H1 (cell line): ENCODE data around the gene TAF8. TPM values are rescaled to one million over a fixed set of nuclear protein-coding genes. Genes with fewer than 3 reads are reported as not detected.
A peak's percentile ranks its signal among the peaks of the same experiment; 100 is the strongest.

Experiments
- CTCF ChIA-PET: fragments of 300-600 bp; sonication (Branson Sonifier 250); formaldehyde crosslinking; loops from one replicate; lab custom pipeline; 2021; ENCODE audit not compliant: partially characterized antibody; lab: Charles Lee
- POLR2A ChIA-PET: fragments of 300-600 bp; sonication (Branson Sonifier 250); formaldehyde crosslinking; loops from one replicate; lab custom pipeline; 2021; ENCODE audit warnings: inconsistent platforms; ENCODE audit not compliant: partially characterized antibody; lab: Charles Lee
- DNase-seq, 2 experiments: peaks; one replicate each; pipeline versions ENCODE4 v3.0.0 to v3.0.0-alpha.2; 2010 to 2022; ENCODE audit warnings: low spot score in 2 of 2, low read depth in 1 of 2, mixed read lengths in 1 of 2
- FAIRE-seq: peaks from 2 replicates; lab custom pipeline; 2011; peaks lifted over from hg19 to GRCh38; lab: Jason Lieb, UNC
- H2AFZ ChIP-seq: 2 replicates; pipeline ENCODE4 v1.8.1; 2012; ENCODE audit warnings: low read length, inconsistent platforms
- H2AK5ac ChIP-seq: 2 replicates; pipeline ENCODE4 v1.6.1; 2013; ENCODE audit warnings: low read depth, low read length
- H2BK120ac ChIP-seq: replicated peaks from 2 replicates; pipeline ENCODE3; 2013; ENCODE audit warnings: low read depth, low read length, inconsistent platforms
- H2BK12ac ChIP-seq: 2 replicates; pipeline ENCODE4 v1.6.1; 2013; ENCODE audit warnings: low read depth, low read length
- H2BK15ac ChIP-seq: 2 replicates; pipeline ENCODE4 v1.6.1; 2013; ENCODE audit warnings: low read length
- H2BK20ac ChIP-seq: 2 replicates; pipeline ENCODE4 v1.6.1; 2013; ENCODE audit warnings: low read length
- H2BK5ac ChIP-seq: 2 replicates; pipeline ENCODE4 v1.6.1; 2013; ENCODE audit warnings: low read depth, low read length
- H3K14ac ChIP-seq: 2 replicates; pipeline ENCODE4 v1.6.1; 2013; ENCODE audit warnings: inconsistent platforms; ENCODE audit not compliant: insufficient read length
- H3K18ac ChIP-seq: 2 replicates; pipeline ENCODE4 v1.6.1; 2013; ENCODE audit warnings: low read length; ENCODE audit errors: extremely low read depth
- H3K23ac ChIP-seq: 2 replicates; pipeline ENCODE4 v1.6.1; 2013; ENCODE audit warnings: inconsistent platforms; ENCODE audit not compliant: insufficient read length
- H3K23me2 ChIP-seq: 2 replicates; pipeline ENCODE4 v1.6.1; 2013; ENCODE audit warnings: low read depth, low read length
- H3K27ac ChIP-seq: 2 replicates; pipeline ENCODE4 v1.6.1; 2011; ENCODE audit warnings: low read depth, low read length, inconsistent platforms
- H3K27me3 ChIP-seq, 4 experiments: replicated peaks in 1 of 4; 1 replicate in 1 of 4; 2 replicates in 3 of 4; pipeline versions ENCODE4 v1.6.1 to v1.8.1; 2011 to 2013; ENCODE audit warnings: low read length in 3 of 4, mild to moderate bottlenecking in 3 of 4, inconsistent platforms in 2 of 4, mixed read lengths in 2 of 4, moderate library complexity in 1 of 4; ENCODE audit not compliant: control insufficient read depth in 3 of 4, insufficient read depth in 3 of 4; ENCODE audit errors: extremely low read depth in 1 of 4
- H3K36me3 ChIP-seq, 4 experiments: 2 replicates each; pipeline versions ENCODE4 v1.6.1 to v1.8.1; 2011 to 2013; ENCODE audit warnings: mild to moderate bottlenecking in 4 of 4, low read length in 3 of 4, moderate library complexity in 2 of 4, control low read depth in 1 of 4, inconsistent platforms in 1 of 4; ENCODE audit not compliant: insufficient read depth in 4 of 4, control insufficient read depth in 2 of 4
- H3K4ac ChIP-seq: replicated peaks from 2 replicates; pipeline ENCODE3; 2013; ENCODE audit warnings: low read length, low read depth, mixed read lengths, inconsistent platforms; ENCODE audit not compliant: insufficient read length
- H3K4me1 ChIP-seq, 4 experiments: replicated peaks in 1 of 4; 1 replicate in 1 of 4; 2 replicates in 3 of 4; pipeline versions ENCODE4 v1.6.1 to v1.8.1; 2011 to 2013; ENCODE audit warnings: low read length in 3 of 4, inconsistent platforms in 2 of 4, mixed read lengths in 1 of 4; ENCODE audit not compliant: insufficient read depth in 4 of 4, control insufficient read depth in 3 of 4
- H3K4me2 ChIP-seq, 2 experiments: 2 replicates each; pipeline versions ENCODE4 v1.6.1 to v1.8.1; 2011 to 2013; ENCODE audit warnings: low read depth in 2 of 2, low read length in 2 of 2, control low read depth in 1 of 2, inconsistent platforms in 1 of 2, mild to moderate bottlenecking in 1 of 2; ENCODE audit not compliant: insufficient read depth in 1 of 2
- H3K4me3 ChIP-seq, 4 experiments: fragments of 200-600, 300-600 bp in 1 of 4; sonication (generic), shearing (Covaris generic), sonication (Bioruptor Twin) in 1 of 4; 2 replicates each; pipeline versions ENCODE4 v1.5.1 to v1.8.1; 2011 to 2016; ENCODE audit warnings: low read length in 4 of 4, low read depth in 3 of 4, control low read depth in 2 of 4, inconsistent platforms in 2 of 4, mild to moderate bottlenecking in 2 of 4, mixed read lengths in 1 of 4, moderate library complexity in 1 of 4; ENCODE audit not compliant: insufficient read depth in 2 of 4; ENCODE audit errors: extremely low read depth in 1 of 4
- H3K56ac ChIP-seq: replicated peaks from 2 replicates; pipeline ENCODE3; 2013; ENCODE audit warnings: low read depth, mild to moderate bottlenecking, mixed read lengths, low read length, inconsistent platforms; ENCODE audit not compliant: insufficient read length
- H3K79me1 ChIP-seq: 2 replicates; pipeline ENCODE4 v1.6.1; 2013; ENCODE audit warnings: low read depth, low read length, control low read depth
- H3K79me2 ChIP-seq, 2 experiments: 2 replicates each; pipeline versions ENCODE4 v1.6.1 to v1.8.1; 2012 to 2013; ENCODE audit warnings: low read length in 2 of 2, mild to moderate bottlenecking in 2 of 2, inconsistent platforms in 1 of 2; ENCODE audit not compliant: insufficient read depth in 2 of 2, control insufficient read depth in 1 of 2
- H3K9ac ChIP-seq, 4 experiments: replicated peaks in 1 of 4; 1 replicate in 1 of 4; 2 replicates in 3 of 4; pipeline versions ENCODE4 v1.6.1 to v1.8.1; 2011 to 2013; ENCODE audit warnings: low read depth in 3 of 4, low read length in 3 of 4, control low read depth in 2 of 4, mild to moderate bottlenecking in 2 of 4, moderate library complexity in 2 of 4, inconsistent platforms in 1 of 4; ENCODE audit errors: extremely low read depth in 1 of 4
- H3K9me3 ChIP-seq, 2 experiments: 2 replicates each; pipeline versions ENCODE4 v1.6.1 to v1.8.1; 2012 to 2013; ENCODE audit warnings: mild to moderate bottlenecking in 2 of 2, moderate library complexity in 2 of 2, control low read depth in 1 of 2, inconsistent platforms in 1 of 2, low read depth in 1 of 2, low read length in 1 of 2, mixed read lengths in 1 of 2; ENCODE audit not compliant: insufficient read depth in 2 of 2
- H4K20me1 ChIP-seq, 2 experiments: replicated peaks in 1 of 2; 2 replicates each; pipeline versions ENCODE3 to v1.8.1; 2011 to 2013; ENCODE audit warnings: inconsistent platforms in 2 of 2, low read length in 2 of 2, mild to moderate bottlenecking in 1 of 2; ENCODE audit not compliant: insufficient read depth in 2 of 2, control insufficient read depth in 1 of 2
- H4K5ac ChIP-seq: 2 replicates; pipeline ENCODE4 v1.6.1; 2013; ENCODE audit warnings: low read length, low read depth, mixed read lengths, inconsistent platforms; ENCODE audit not compliant: insufficient read length
- H4K8ac ChIP-seq: 2 replicates; pipeline ENCODE4 v1.8.0; 2013; ENCODE audit warnings: mild to moderate bottlenecking, moderate library complexity, low read length, inconsistent platforms; ENCODE audit not compliant: insufficient read depth; ENCODE audit errors: extremely low read depth
- H4K91ac ChIP-seq: replicated peaks from 2 replicates; pipeline ENCODE3; 2013; ENCODE audit warnings: low read length, mixed read lengths, inconsistent platforms; ENCODE audit not compliant: insufficient read length
- CEBPB ChIP-seq: IDR thresholded peaks from 2 replicates; pipeline ENCODE4 v1.6.1; 2012; ENCODE audit warnings: low read depth, low read length
- CTCF ChIP-seq, 3 experiments: IDR thresholded peaks; 1 replicate in 2 of 3; 2 replicates in 1 of 3; pipeline versions ENCODE4 v1.5.1 to v1.6.1; 2011; ENCODE audit warnings: low read length in 3 of 3, mild to moderate bottlenecking in 3 of 3, inconsistent platforms in 2 of 3, low read depth in 1 of 3, moderate library complexity in 1 of 3; ENCODE audit not compliant: insufficient read depth in 1 of 3; ENCODE audit errors: control extremely low read depth in 1 of 3
- RAD21 ChIP-seq, 2 experiments: IDR thresholded peaks in 1 of 2; conservative IDR thresholded peaks in 1 of 2; 2 replicates each; pipeline ENCODE4 v1.6.1; 2011; ENCODE audit warnings: low read depth in 2 of 2, low read length in 2 of 2, improper control_type of control experiment in 1 of 2, inconsistent platforms in 1 of 2, mild to moderate bottlenecking in 1 of 2, moderate library complexity in 1 of 2
- SIN3A ChIP-seq, 2 experiments: IDR thresholded peaks in 1 of 2; conservative IDR thresholded peaks in 1 of 2; 2 replicates each; pipeline ENCODE4 v1.6.1; 2011 to 2012; ENCODE audit warnings: low read length in 2 of 2, improper control_type of control experiment in 1 of 2, low read depth in 1 of 2, mild to moderate bottlenecking in 1 of 2
- WGBS, 2 experiments: shearing (Covaris generic) in 1 of 2; methylation state at CpG; one replicate each; pipeline versions ENCODE4 v1.1.6 to v1.1.7; 2013 to 2015; ENCODE audit warnings: low lambda C conversion rate in 2 of 2, mixed read lengths in 2 of 2, inconsistent platforms in 1 of 2, low coverage in 1 of 2, missing lambda C conversion rate in 1 of 2; ENCODE audit not compliant: insufficient replicate concordance in 2 of 2, insufficient coverage in 1 of 2, insufficient read length in 1 of 2; ENCODE audit errors: extremely low coverage in 1 of 2, missing lambda C conversion rate in 1 of 2; 5-methylcytosine and 5-hydroxymethylcytosine counted together
- polyA plus RNA-seq, 7 experiments: library from polyadenylated mRNA; depleted of rRNA in 3 of 7; stranded (reverse) in 5 of 7; unstranded in 2 of 7; fragments of >200 nt in 5 of 7; fragments of 200-250 nt in 2 of 7; gene quantifications; 1 replicate in 5 of 7; 2 replicates in 1 of 7; 4 replicates in 1 of 7; pipeline versions ENCODE4 v1.2.1 to v1.2.3, GENCODE V29; 2011 to 2013; ENCODE audit warnings: missing spikeins in 2 of 7, mixed read lengths in 2 of 7
- total RNA-seq: library from RNA; stranded (reverse); fragmentation: NEBNext Ultra II Directional; extraction: Animal tissue kit (Norgen Biotek cat#: 25700); gene quantifications from 2 replicates; pipeline ENCODE4 v1.2.1, GENCODE V29; 2021

Gene TAF8
- total and polyA plus RNA-seq, 2 of the 8 experiments (the other 6 are each of a cell fraction or from before 2014, with no cell fraction given): 32.2 to 34.0 TPM

- H2BK120ac ChIP-seq: no peak overlapping the region
- H4K5ac ChIP-seq: no peak overlapping the region
- H3K14ac ChIP-seq: no peak overlapping the region
- FAIRE-seq (peak; percentile 91), DNase-seq (peak in 1 of 2 experiments; percentile 90)
- no peak overlapping the region for H2BK12ac ChIP-seq
- ChIA-PET POLR2A (interaction anchor here (1.2 kb wide), 1 partner anchor 7 kb away, joined by 4 read pairs; no protein-coding TSS in a partner anchor), CTCF (interaction anchor here (0.8 to 18.4 kb wide), 8 partner anchors 16 to 206 kb away, joined by 3 to 313 read pairs (median 6); no protein-coding TSS in a partner anchor)
- WGBS, 2 experiments: 50% methylated on average over 7 of the region's 7 CpGs; no CpG with 5 or more reads in 1 of the 2 experiments
- H4K8ac ChIP-seq: no peak overlapping the region
- no peak overlapping the region for H3K23ac ChIP-seq
- H3K9ac ChIP-seq: no peak overlapping the region
- no peaks in the 10 kb centered on the region for H3K27me3 ChIP-seq
- no peak overlapping the region for H2BK5ac ChIP-seq
- no peak overlapping the region for H2BK15ac ChIP-seq
- H2AFZ ChIP-seq: no peak overlapping the region
- H3K4ac ChIP-seq: no peak overlapping the region
- H3K4me3 ChIP-seq: no peak overlapping the region
- H3K18ac ChIP-seq: no peak overlapping the region
- H3K36me3 ChIP-seq: peaks cover 3 to 29% (median 26%) of the 10 kb centered on the region in 4 experiments; a peak in 7 of 8 replicates
- no peak overlapping the region for H2BK20ac ChIP-seq
- no peak overlapping the region for H3K56ac ChIP-seq
- H3K79me2 ChIP-seq: no peaks in the 10 kb centered on the region
- no peak overlapping the region for H2AK5ac ChIP-seq
- H3K9me3 ChIP-seq: no peaks in the 10 kb centered on the region
- no peak overlapping the region for H3K27ac ChIP-seq
- no peaks in the 10 kb centered on the region for H3K23me2 ChIP-seq
- no peak overlapping the region for H3K4me2 ChIP-seq
- H3K4me1 ChIP-seq: no peaks in the 10 kb centered on the region
- no peak overlapping the region for H4K91ac ChIP-seq
- no peaks in the 10 kb centered on the region for H3K79me1 ChIP-seq
- H4K20me1 ChIP-seq: peaks cover 0 to 2% of the 10 kb centered on the region in 2 experiments
- TF ChIP-seq RAD21 (IDR thresholded peaks at IDR 0.05 in 1 of 2, conservative IDR thresholded peaks at IDR 0.05 in 1 of 2; ENCODE audit: low read depth in 2 of 2, low read length in 2 of 2): peak; percentile 88 to 91
- 0 out of 4 replicates have a peak, but pooled peaks of 1 of the 2 experiments have one; percentile 57 for TF ChIP-seq SIN3A (conservative IDR thresholded peaks at IDR 0.05 in 1 of 2, IDR thresholded peaks at IDR 0.05 in 1 of 2; ENCODE audit: low read depth in 1 of 2, low read length in 2 of 2)
- TF ChIP-seq CEBPB: no peak
- peak; percentile 81 to 90 (median 83) for TF ChIP-seq CTCF (IDR thresholded peaks at IDR 0.05; ENCODE audit: control extremely low read depth in 1 of 3, insufficient read depth in 1 of 3, low read depth in 1 of 3, low read length in 3 of 3)
- TF ChIP-seq, all 59 proteins: peak for 3
Measured at GRCh38 chr6:42075159-42075838, 25.0 kb downstream of the TAF8 start.
